Measurements from ENCODE around the gene ACSL1.
"Not testable (repeated sequence)": the region's sequence is repeated elsewhere in the genome, so short reads cannot be mapped to it uniquely, and the experiment has no call there.

ACSL1 gene

DNA sequence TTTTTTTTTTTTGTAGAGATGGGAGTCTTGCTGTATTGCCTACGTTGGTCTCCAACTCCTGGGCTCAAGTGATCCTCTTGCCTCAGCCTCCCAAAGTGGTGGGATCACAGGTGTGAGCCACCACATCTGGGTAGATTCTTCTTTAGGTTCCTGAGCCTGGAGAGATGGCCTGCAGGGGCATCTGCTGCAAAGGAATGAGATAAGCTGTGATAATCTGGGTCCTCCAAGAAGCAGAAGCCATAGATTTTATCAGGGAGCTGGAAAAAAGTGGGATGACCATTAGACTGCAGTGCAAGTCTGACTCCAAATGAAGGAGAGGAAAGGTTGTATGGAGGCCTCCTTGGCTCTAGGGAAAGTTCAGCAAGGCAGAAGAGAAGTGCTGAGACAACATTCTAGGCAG, 19.0 kb upstream of the ACSL1 start:
- H3K27me3 ChIP-seq (ENCODE audit: insufficient read depth, low read length, poor library complexity, severe bottlenecking) = no peaks in the 10 kb centered on the region
- no peaks in the 10 kb centered on the region for H3F3A ChIP-seq (ENCODE audit: low read depth)
- no peak for TF ChIP-seq EZH2phosphoT487 (IDR thresholded peaks at IDR 0.05; ENCODE audit: borderline replicate concordance)
- TF ChIP-seq, protein P1, sequence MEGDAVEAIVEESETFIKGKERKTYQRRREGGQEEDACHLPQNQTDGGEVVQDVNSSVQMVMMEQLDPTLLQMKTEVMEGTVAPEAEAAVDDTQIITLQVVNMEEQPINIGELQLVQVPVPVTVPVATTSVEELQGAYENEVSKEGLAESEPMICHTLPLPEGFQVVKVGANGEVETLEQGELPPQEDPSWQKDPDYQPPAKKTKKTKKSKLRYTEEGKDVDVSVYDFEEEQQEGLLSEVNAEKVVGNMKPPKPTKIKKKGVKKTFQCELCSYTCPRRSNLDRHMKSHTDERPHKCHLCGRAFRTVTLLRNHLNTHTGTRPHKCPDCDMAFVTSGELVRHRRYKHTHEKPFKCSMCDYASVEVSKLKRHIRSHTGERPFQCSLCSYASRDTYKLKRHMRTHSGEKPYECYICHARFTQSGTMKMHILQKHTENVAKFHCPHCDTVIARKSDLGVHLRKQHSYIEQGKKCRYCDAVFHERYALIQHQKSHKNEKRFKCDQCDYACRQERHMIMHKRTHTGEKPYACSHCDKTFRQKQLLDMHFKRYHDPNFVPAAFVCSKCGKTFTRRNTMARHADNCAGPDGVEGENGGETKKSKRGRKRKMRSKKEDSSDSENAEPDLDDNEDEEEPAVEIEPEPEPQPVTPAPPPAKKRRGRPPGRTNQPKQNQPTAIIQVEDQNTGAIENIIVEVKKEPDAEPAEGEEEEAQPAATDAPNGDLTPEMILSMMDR (conservative IDR thresholded peaks at IDR 0.05; ENCODE audit: low read length) = no peak
- no peaks in the 10 kb centered on the region for H3K9me3 ChIP-seq (ENCODE audit: insufficient read depth, low read depth, low read length)
- H3K9ac ChIP-seq (ENCODE audit: low read depth, low read length, poor library complexity, severe bottlenecking) = no peak overlapping the region
- no peaks in the 10 kb centered on the region for H3K9me2 ChIP-seq (replicated peaks; ENCODE audit: low read depth, low read length)
- no peaks in the 10 kb centered on the region for H3K79me2 ChIP-seq (ENCODE audit: insufficient read depth, low read length)
- H4K20me1 ChIP-seq (ENCODE audit: insufficient read depth, low read length, poor library complexity, severe bottlenecking) = no peaks in the 10 kb centered on the region
- no peak overlapping the region for H2AFZ ChIP-seq (ENCODE audit: low read length)
- H3K4me1 ChIP-seq (ENCODE audit: insufficient read depth, low read length, poor library complexity, severe bottlenecking) = no peaks in the 10 kb centered on the region
- H3K36me3 ChIP-seq (ENCODE audit: insufficient read depth, low read length) = no peaks in the 10 kb centered on the region
- no peak overlapping the region for H3K4me2 ChIP-seq (ENCODE audit: low read depth, low read length, poor library complexity, severe bottlenecking)
- H3K4me3 ChIP-seq (ENCODE audit: low read length, poor library complexity, severe bottlenecking) = no peak overlapping the region

DNA sequence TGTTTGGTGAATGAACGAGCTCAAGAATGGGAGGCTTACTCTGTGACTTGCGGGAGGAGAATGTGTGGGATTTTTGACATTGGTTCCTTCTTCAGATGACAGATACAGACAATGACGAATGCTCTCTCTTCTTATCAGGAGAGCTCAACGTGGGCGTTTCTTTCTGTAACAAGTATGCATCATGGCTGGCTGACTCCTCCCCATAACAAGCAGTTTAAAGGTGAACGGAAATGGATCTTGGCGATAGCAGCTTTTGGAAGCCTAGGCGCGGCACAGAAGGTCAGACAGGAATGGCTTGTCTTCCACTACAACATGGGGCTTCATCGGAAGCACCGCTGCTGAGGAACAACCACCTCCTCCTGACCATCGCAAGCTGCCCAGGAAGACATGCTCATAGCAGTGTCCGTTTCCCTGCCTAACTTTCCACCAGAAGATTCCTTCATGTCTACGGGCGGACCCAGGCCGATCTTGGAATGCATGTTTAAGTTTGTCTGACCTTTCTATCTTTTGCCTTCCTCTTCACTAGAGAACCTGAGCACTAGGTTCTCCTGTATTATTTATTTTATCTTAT, 18.3 kb upstream of the ACSL1 start:
- Histone ChIP-seq H3K9me2 (replicated peaks; ENCODE audit: low read depth, low read length) (no peaks in the 10 kb centered on the region), H4K20me1 (ENCODE audit: insufficient read depth, low read length, poor library complexity, severe bottlenecking) (no peaks in the 10 kb centered on the region), H3K79me2 (ENCODE audit: insufficient read depth, low read length) (no peaks in the 10 kb centered on the region), H3K4me1 (ENCODE audit: insufficient read depth, low read length, poor library complexity, severe bottlenecking) (no peaks in the 10 kb centered on the region), H3K9ac (ENCODE audit: low read depth, low read length, poor library complexity, severe bottlenecking) (no peak overlapping the region), H3F3A (ENCODE audit: low read depth) (no peaks in the 10 kb centered on the region), H3K27me3 (ENCODE audit: insufficient read depth, low read length, poor library complexity, severe bottlenecking) (no peaks in the 10 kb centered on the region), H3K36me3 (ENCODE audit: insufficient read depth, low read length) (no peaks in the 10 kb centered on the region), H2AFZ (ENCODE audit: low read length) (no peak overlapping the region), H3K4me3 (ENCODE audit: low read length, poor library complexity, severe bottlenecking) (no peak overlapping the region), H3K4me2 (ENCODE audit: low read depth, low read length, poor library complexity, severe bottlenecking) (no peak overlapping the region), H3K9me3 (ENCODE audit: insufficient read depth, low read depth, low read length) (no peaks in the 10 kb centered on the region)
- TF ChIP-seq, protein P1 (conservative IDR thresholded peaks at IDR 0.05; ENCODE audit: low read length) = no peak
- no peak for TF ChIP-seq EZH2phosphoT487 (IDR thresholded peaks at IDR 0.05; ENCODE audit: borderline replicate concordance)

DNA sequence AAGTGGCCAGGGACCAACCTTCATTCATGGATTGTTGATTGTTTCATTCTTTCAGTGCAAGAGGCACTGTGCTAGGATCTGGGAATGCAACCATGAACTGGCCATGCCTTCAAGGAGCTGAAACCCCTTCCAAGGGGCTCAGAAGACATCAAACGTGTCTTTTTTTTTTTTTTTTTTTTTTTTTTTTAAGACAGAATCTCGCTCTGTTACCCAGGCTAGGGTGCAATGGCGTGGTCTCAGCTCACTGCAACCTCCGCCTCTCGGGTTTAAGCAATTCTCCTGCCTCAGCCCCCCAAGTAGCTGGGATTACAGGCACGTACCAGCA, 13.3 kb upstream of the ACSL1 start:
- H3K27me3 ChIP-seq (ENCODE audit: insufficient read depth, low read length, poor library complexity, severe bottlenecking); H4K20me1 ChIP-seq (ENCODE audit: insufficient read depth, low read length, poor library complexity, severe bottlenecking); H3K4me2 ChIP-seq (ENCODE audit: low read depth, low read length, poor library complexity, severe bottlenecking); H3K79me2 ChIP-seq (ENCODE audit: insufficient read depth, low read length); H3F3A ChIP-seq (ENCODE audit: low read depth); H2AFZ ChIP-seq (ENCODE audit: low read length); H3K9me2 ChIP-seq (replicated peaks; ENCODE audit: low read depth, low read length); H3K9me3 ChIP-seq (ENCODE audit: insufficient read depth, low read depth, low read length); H3K4me1 ChIP-seq (ENCODE audit: insufficient read depth, low read length, poor library complexity, severe bottlenecking); H3K9ac ChIP-seq (ENCODE audit: low read depth, low read length, poor library complexity, severe bottlenecking); H3K4me3 ChIP-seq (ENCODE audit: low read length, poor library complexity, severe bottlenecking); H3K36me3 ChIP-seq (ENCODE audit: insufficient read depth, low read length): not testable (repeated sequence)

DNA sequence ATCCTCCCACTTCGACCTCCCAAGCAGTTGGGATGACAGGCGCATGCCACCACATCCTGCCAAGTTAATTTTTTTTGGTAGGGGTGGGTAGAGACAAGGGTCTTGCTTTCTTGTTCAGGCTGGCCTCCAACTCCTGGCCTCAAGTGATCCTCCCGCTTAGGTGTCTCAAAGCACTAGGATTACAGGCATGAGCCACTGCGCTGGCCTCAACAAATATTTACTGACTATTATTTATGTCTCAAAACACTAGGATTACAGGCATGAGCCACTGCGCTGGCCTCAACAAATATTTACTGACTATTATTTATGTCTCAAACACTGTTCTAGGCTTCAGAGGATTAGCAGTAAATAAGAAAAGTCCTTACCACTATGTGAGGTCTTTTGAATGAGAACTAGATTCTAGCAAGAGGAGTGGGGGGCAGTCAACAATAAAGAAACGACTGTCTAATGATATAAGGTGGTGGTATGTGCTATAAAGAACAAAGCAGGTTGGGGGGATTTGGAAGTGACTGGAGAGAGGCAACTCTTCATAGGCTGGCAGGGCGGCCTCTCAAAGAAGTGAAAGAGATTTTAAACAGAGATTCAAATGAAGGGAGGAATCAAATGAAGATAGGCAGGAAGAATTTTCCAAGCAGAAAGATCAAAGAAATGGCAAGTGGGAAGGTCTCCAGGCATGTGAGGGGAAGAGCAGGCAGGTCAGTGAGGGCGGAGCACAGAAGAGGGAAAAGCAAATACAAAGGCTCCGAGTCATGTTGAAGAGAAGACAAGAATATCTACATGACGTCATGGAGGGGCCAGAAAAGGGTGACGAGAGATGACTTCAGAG, 12.7 kb upstream of the ACSL1 start:
- TF ChIP-seq EZH2phosphoT487 (IDR thresholded peaks at IDR 0.05; ENCODE audit: borderline replicate concordance) = no peak
- TF ChIP-seq, protein P1 (conservative IDR thresholded peaks at IDR 0.05; ENCODE audit: low read length) = no peak
- H4K20me1 ChIP-seq (ENCODE audit: insufficient read depth, low read length, poor library complexity, severe bottlenecking) = no peaks in the 10 kb centered on the region
- H3K4me1 ChIP-seq (ENCODE audit: insufficient read depth, low read length, poor library complexity, severe bottlenecking) = no peaks in the 10 kb centered on the region
- no peaks in the 10 kb centered on the region for H3K36me3 ChIP-seq (ENCODE audit: insufficient read depth, low read length)
- H3K9me3 ChIP-seq (ENCODE audit: insufficient read depth, low read depth, low read length) = no peaks in the 10 kb centered on the region
- H3K4me3 ChIP-seq (ENCODE audit: low read length, poor library complexity, severe bottlenecking) = no peak overlapping the region
- H3K9ac ChIP-seq (ENCODE audit: low read depth, low read length, poor library complexity, severe bottlenecking) = no peak overlapping the region
- no peak overlapping the region for H2AFZ ChIP-seq (ENCODE audit: low read length)
- no peaks in the 10 kb centered on the region for H3K9me2 ChIP-seq (replicated peaks; ENCODE audit: low read depth, low read length)
- no peaks in the 10 kb centered on the region for H3K79me2 ChIP-seq (ENCODE audit: insufficient read depth, low read length)
- no peaks in the 10 kb centered on the region for H3F3A ChIP-seq (ENCODE audit: low read depth)
- H3K27me3 ChIP-seq (ENCODE audit: insufficient read depth, low read length, poor library complexity, severe bottlenecking) = no peaks in the 10 kb centered on the region
- no peak overlapping the region for H3K4me2 ChIP-seq (ENCODE audit: low read depth, low read length, poor library complexity, severe bottlenecking)

Measured in Loucy (cell line).